Measurements from ENCODE around the gene ACOXL. TPM values are rescaled to one million over a fixed set of nuclear protein-coding genes. Genes with fewer than 3 reads are reported as not detected.

The ACOXL gene
- total and polyA plus RNA-seq, 10 of the 15 experiments (the other 5 are each of a cell fraction or from before 2014, with no cell fraction given) = 0.05 to 1.3 (median 0.71) TPM

GRCh38 chr2:111049792-111050640 lies 317.6 kb downstream of the ACOXL start (continued):
- TF ChIP-seq POU2F2 (IDR thresholded peaks at IDR 0.05; ENCODE audit: borderline replicate concordance, low read depth, low read length) (no peak), PML (IDR thresholded peaks at IDR 0.05; ENCODE audit: low read length) (no peak), SREBF2 (IDR thresholded peaks at IDR 0.05; ENCODE audit: low read length) (no peak), FOXM1 (IDR thresholded peaks at IDR 0.05; ENCODE audit: low read depth, low read length) (peak; percentile 71; the same call in 1 of the 2 replicates), SRF (IDR thresholded peaks at IDR 0.05; ENCODE audit: low read depth in 2 of 2, low read length in 2 of 2) (no peak), SIX5 (IDR thresholded peaks at IDR 0.05; ENCODE audit: low read depth, low read length, severe bottlenecking) (no peak), RELA (IDR thresholded peaks at IDR 0.05; ENCODE audit: borderline replicate concordance, partially characterized antibody) (no peak)
- TF ChIP-seq, protein P1, sequence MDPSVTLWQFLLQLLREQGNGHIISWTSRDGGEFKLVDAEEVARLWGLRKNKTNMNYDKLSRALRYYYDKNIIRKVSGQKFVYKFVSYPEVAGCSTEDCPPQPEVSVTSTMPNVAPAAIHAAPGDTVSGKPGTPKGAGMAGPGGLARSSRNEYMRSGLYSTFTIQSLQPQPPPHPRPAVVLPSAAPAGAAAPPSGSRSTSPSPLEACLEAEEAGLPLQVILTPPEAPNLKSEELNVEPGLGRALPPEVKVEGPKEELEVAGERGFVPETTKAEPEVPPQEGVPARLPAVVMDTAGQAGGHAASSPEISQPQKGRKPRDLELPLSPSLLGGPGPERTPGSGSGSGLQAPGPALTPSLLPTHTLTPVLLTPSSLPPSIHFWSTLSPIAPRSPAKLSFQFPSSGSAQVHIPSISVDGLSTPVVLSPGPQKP (IDR thresholded peaks at IDR 0.05; ENCODE audit: low read depth, low read length) = no peak
- TF ChIP-seq, protein P2, sequence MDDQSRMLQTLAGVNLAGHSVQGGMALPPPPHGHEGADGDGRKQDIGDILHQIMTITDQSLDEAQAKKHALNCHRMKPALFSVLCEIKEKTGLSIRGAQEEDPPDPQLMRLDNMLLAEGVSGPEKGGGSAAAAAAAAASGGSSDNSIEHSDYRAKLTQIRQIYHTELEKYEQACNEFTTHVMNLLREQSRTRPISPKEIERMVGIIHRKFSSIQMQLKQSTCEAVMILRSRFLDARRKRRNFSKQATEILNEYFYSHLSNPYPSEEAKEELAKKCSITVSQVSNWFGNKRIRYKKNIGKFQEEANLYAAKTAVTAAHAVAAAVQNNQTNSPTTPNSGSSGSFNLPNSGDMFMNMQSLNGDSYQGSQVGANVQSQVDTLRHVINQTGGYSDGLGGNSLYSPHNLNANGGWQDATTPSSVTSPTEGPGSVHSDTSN (IDR thresholded peaks at IDR 0.05; ENCODE audit: insufficient replicate concordance, low read depth, low read length) = no peak

Measured in GM12878 (cell line).